ENCODE results near the gene FYN. TPM values are rescaled to one million over a fixed set of nuclear protein-coding genes. Genes with fewer than 3 reads are reported as not detected.
"Not testable (repeated sequence)": the region's sequence is repeated elsewhere in the genome, so short reads cannot be mapped to it uniquely, and the experiment has no call there.

FYN gene
- polyA plus RNA-seq, 1 donor (not counting 4 experiments of a cell fraction or from before 2014, with no cell fraction given): 24.7 TPM

- TF ChIP-seq EZH2 (IDR thresholded peaks at IDR 0.05; ENCODE audit: low read length): no peak
- Histone ChIP-seq H3K9me3 (ENCODE audit: control insufficient read depth, low read depth, low read length) (no peaks in the 10 kb centered on the region), H2AFZ (ENCODE audit: control insufficient read depth, low read length) (peak overlapping the region; percentile 5), H3K4me1 (ENCODE audit: control insufficient read depth, extremely low read depth, insufficient read depth, low read length) (no peaks in the 10 kb centered on the region), H3K27ac (ENCODE audit: control insufficient read depth, insufficient read depth, low read length) (no peak overlapping the region), H3K9me1 (ENCODE audit: control insufficient read depth, extremely low read depth, insufficient read depth, low read length) (no peaks in the 10 kb centered on the region), H4K20me1 (ENCODE audit: control insufficient read depth, extremely low read depth, insufficient read depth, low read length) (no peaks in the 10 kb centered on the region), H3K4me3 (ENCODE audit: control insufficient read depth in 2 of 3, extremely low read depth in 1 of 3, insufficient read depth in 2 of 3, low read depth in 1 of 3, low read length in 3 of 3) (no peak overlapping the region), H3K9ac (ENCODE audit: control insufficient read depth, extremely low read depth, insufficient read depth, low read length) (no peak overlapping the region), H3K27me3 (ENCODE audit: control insufficient read depth, extremely low read depth, insufficient read depth, low read length) (no peaks in the 10 kb centered on the region), H3K4me2 (ENCODE audit: control insufficient read depth, extremely low read depth, insufficient read depth, low read depth, low read length) (no peak overlapping the region), H3K79me2 (ENCODE audit: control insufficient read depth, insufficient read depth, low read length) (no peaks in the 10 kb centered on the region), H3K36me3 (ENCODE audit: control insufficient read depth in 2 of 2, extremely low read depth in 1 of 2, insufficient read depth in 2 of 2, low read length in 2 of 2) (no peaks in the 10 kb centered on the region)
- dilution Hi-C loops (cut with MboI; ENCODE audit: extremely low pct_ligation_motif_present, low sequenced_read_pairs): no loop called here
- DNase-seq (ENCODE audit: low read depth, low spot score): no peak
- peak; percentile 5 for FAIRE-seq
These were observed 38.2 kb upstream of the FYN start for GRCh38 chr6:111911428-111911827.

- Histone ChIP-seq H3K4me1 (ENCODE audit: control insufficient read depth, extremely low read depth, insufficient read depth, low read length) (no peaks in the 10 kb centered on the region), H3K9me3 (ENCODE audit: control insufficient read depth, low read depth, low read length) (no peaks in the 10 kb centered on the region), H3K27ac (ENCODE audit: control insufficient read depth, insufficient read depth, low read length) (no peak overlapping the region), H3K4me2 (ENCODE audit: control insufficient read depth, extremely low read depth, insufficient read depth, low read depth, low read length) (no peak overlapping the region), H3K36me3 (ENCODE audit: control insufficient read depth in 2 of 2, extremely low read depth in 1 of 2, insufficient read depth in 2 of 2, low read length in 2 of 2) (no peaks in the 10 kb centered on the region), H3K9me1 (ENCODE audit: control insufficient read depth, extremely low read depth, insufficient read depth, low read length) (no peaks in the 10 kb centered on the region), H3K27me3 (ENCODE audit: control insufficient read depth, extremely low read depth, insufficient read depth, low read length) (no peaks in the 10 kb centered on the region), H3K4me3 (ENCODE audit: control insufficient read depth in 2 of 3, extremely low read depth in 1 of 3, insufficient read depth in 2 of 3, low read depth in 1 of 3, low read length in 3 of 3) (no peak overlapping the region), H2AFZ (ENCODE audit: control insufficient read depth, low read length) (no peak overlapping the region), H3K9ac (ENCODE audit: control insufficient read depth, extremely low read depth, insufficient read depth, low read length) (no peak overlapping the region), H3K79me2 (ENCODE audit: control insufficient read depth, insufficient read depth, low read length) (no peaks in the 10 kb centered on the region), H4K20me1 (ENCODE audit: control insufficient read depth, extremely low read depth, insufficient read depth, low read length) (no peaks in the 10 kb centered on the region)
- FAIRE-seq (no peak), DNase-seq (ENCODE audit: low read depth, low spot score) (no peak)
- dilution Hi-C loops (cut with MboI; ENCODE audit: extremely low pct_ligation_motif_present, low sequenced_read_pairs): no loop called here
- TF ChIP-seq EZH2 (IDR thresholded peaks at IDR 0.05; ENCODE audit: low read length) (no peak), CTCF (optimal IDR thresholded peaks at IDR 0.05 in 1 of 3, IDR thresholded peaks at IDR 0.05 in 1 of 3, conservative IDR thresholded peaks at IDR 0.05 in 1 of 3; ENCODE audit: extremely low read depth in 1 of 3, insufficient read depth in 2 of 3, low read length in 3 of 3) (no peak)
These were observed 36.0 kb upstream of the FYN start for GRCh38 chr6:111909238-111909637.

GRCh38 chr6:111908365-111908764 lies 35.1 kb upstream of the FYN start:
- H2AFZ ChIP-seq (ENCODE audit: control insufficient read depth, low read length); FAIRE-seq; H3K9ac ChIP-seq (ENCODE audit: control insufficient read depth, extremely low read depth, insufficient read depth, low read length); dilution Hi-C loops (cut with MboI; ENCODE audit: extremely low pct_ligation_motif_present, low sequenced_read_pairs); H3K4me3 ChIP-seq (ENCODE audit: control insufficient read depth in 2 of 3, extremely low read depth in 1 of 3, insufficient read depth in 2 of 3, low read depth in 1 of 3, low read length in 3 of 3); H3K9me3 ChIP-seq (ENCODE audit: control insufficient read depth, low read depth, low read length); H3K36me3 ChIP-seq (ENCODE audit: control insufficient read depth in 2 of 2, extremely low read depth in 1 of 2, insufficient read depth in 2 of 2, low read length in 2 of 2); H3K4me1 ChIP-seq (ENCODE audit: control insufficient read depth, extremely low read depth, insufficient read depth, low read length); H3K9me1 ChIP-seq (ENCODE audit: control insufficient read depth, extremely low read depth, insufficient read depth, low read length); H3K27ac ChIP-seq (ENCODE audit: control insufficient read depth, insufficient read depth, low read length); H3K27me3 ChIP-seq (ENCODE audit: control insufficient read depth, extremely low read depth, insufficient read depth, low read length); H3K79me2 ChIP-seq (ENCODE audit: control insufficient read depth, insufficient read depth, low read length); DNase-seq (ENCODE audit: low read depth, low spot score); H3K4me2 ChIP-seq (ENCODE audit: control insufficient read depth, extremely low read depth, insufficient read depth, low read depth, low read length); H4K20me1 ChIP-seq (ENCODE audit: control insufficient read depth, extremely low read depth, insufficient read depth, low read length): not testable (repeated sequence)
